Heart right ventricle (tissue), 16 donors: Measurements from ENCODE around the gene VAMP2. TPM values are rescaled to one million over a fixed set of nuclear protein-coding genes. Genes with fewer than 3 reads are reported as not detected.

Experiments
- ATAC-seq, 8 donors: fragments of 200-7000 bp; cut with Tn5 transposase; one replicate each; pipeline ENCODE4 v1.9.1; 2020; ENCODE audit warnings: mild to moderate bottlenecking in 8 of 8, moderate library complexity in 8 of 8, moderate number of reproducible peaks in 1 of 8
- DNase-seq, 2 donors: peaks; one replicate each; pipeline ENCODE4 v3.0.0-alpha.2; 2020
- H3K27ac ChIP-seq, 10 donors: fragments of 200-600 bp; sonication (generic) in 2 of 10; one replicate each; pipeline versions ENCODE4 v1.5.0 to v1.8.0; 2020 to 2022; ENCODE audit warnings: mild to moderate bottlenecking in 3 of 10
- H3K27me3 ChIP-seq, 7 donors: fragments of 200-600 bp; one replicate each; pipeline ENCODE4 v1.8.0; 2021 to 2022; ENCODE audit warnings: mild to moderate bottlenecking in 2 of 7
- H3K36me3 ChIP-seq, 9 donors: fragments of 200-600 bp; sonication (generic) in 1 of 9; one replicate each; pipeline versions ENCODE4 v1.5.0 to v1.8.0; 2020 to 2022; ENCODE audit warnings: mild to moderate bottlenecking in 2 of 9
- H3K4me1 ChIP-seq, 9 donors: fragments of 200-600 bp; sonication (generic) in 1 of 9; one replicate each; pipeline versions ENCODE4 v1.5.0 to v1.8.0; 2020 to 2022; ENCODE audit warnings: mild to moderate bottlenecking in 4 of 9
- H3K4me3 ChIP-seq, 10 donors: fragments of 200-600 bp; sonication (generic) in 2 of 10; one replicate each; pipeline versions ENCODE4 v1.5.0 to v1.8.0; 2020 to 2022; ENCODE audit warnings: mild to moderate bottlenecking in 7 of 10, moderate library complexity in 2 of 10
- H3K9me3 ChIP-seq, 11 donors: fragments of 200-600 bp in 10 of 11; sonication (generic) in 2 of 11; one replicate each; pipeline versions ENCODE4 v1.5.0 to v1.8.0; 2013 to 2022; ENCODE audit warnings: mild to moderate bottlenecking in 2 of 11, control low read depth in 1 of 11, moderate library complexity in 1 of 11
- WGBS, 2 donors: extraction: QIAGEN DNeasy Blood & Tissue Kit; methylation state at CpG; one replicate each; pipeline ENCODE4 v1.1.7; 2013; ENCODE audit warnings: inconsistent platforms in 1 of 2; 5-methylcytosine and 5-hydroxymethylcytosine counted together
- intact Hi-C, 10 donors: fragments of 100-400 bp; cut with DNase I; formaldehyde crosslinking; loops; one replicate each; pipeline versions ENCODE4 v1.11.1 to v1.14.2; 2022
- polyA plus RNA-seq, 2 donors: library from polyadenylated mRNA; stranded (reverse); fragments of 200-250 nt; gene quantifications; one replicate each; pipeline ENCODE4 v1.2.3, GENCODE V29; 2013
- total RNA-seq, 10 donors: library from RNA; stranded (reverse); fragmentation: NEBNext Ultra II Directional in 3 of 10; extraction: Animal tissue kit (Norgen Biotek cat#: 25700) in 3 of 10; gene quantifications; one replicate each; pipeline versions ENCODE4 v1.2.1 to v1.2.4, GENCODE V29; 2021 to 2023
- TF ChIP-seq, protein P1 (sequence below), 9 donors: fragments of 200-600 bp; sonication (generic) in 2 of 9; IDR thresholded peaks; one replicate each; pipeline versions ENCODE4 v1.5.0 to v1.8.0; 2021 to 2022; ENCODE audit warnings: antibody characterized with exemption in 9 of 9, mild to moderate bottlenecking in 5 of 9, moderate library complexity in 1 of 9
- donor health status: Arrhythmogenic right ventricular cardiomyopathy.
- donor health status: ischemic (EF 13 %, LVEDD 7.1; RV severe dilation, severe dysfunction).
- donor health status: healthy with polysubstance abuse.
- donor health status: DM: no; HTN: yes; CAD: no.
- donor health status: DM: no; HTN: no; CAD: no.
- donor health status: ischemic (EF 25% LVEDD 6.9; RV normal size, moderate dysfunction).
- donor health status: ischemic (EF 25% LVEDD 5.7; RV mildly dilated, moderate dysfunction).
- donor health status: healthy.
- donor health status: DM: yes; HTN: yes; CAD: no.
- donor health status: Ischemic cardiomyopathy.
- donor health status: ischemic (EF 35%, LVEDD 5.7; RV mildly dilated, moderate dysfunction).
- donor health status: nonischemic (EF 11% LVEDD 7.7; RV severe dilation, severe dysfunction).
- donor health status: DM: yes; HTN: yes; CAD: no.
- donor health status: PGD.
- donor health status: ischemic (EF 29% LVEDD 5.4; RV normal size, mild dysfunction).
- donor health status: nonischemic (EF 23%, LVEDD 6.1; RV moderate dilation, normal function).

VAMP2 gene
- total and polyA plus RNA-seq, 12 donors: 46.8 to 67.8 (median 59.9) TPM

DNA sequence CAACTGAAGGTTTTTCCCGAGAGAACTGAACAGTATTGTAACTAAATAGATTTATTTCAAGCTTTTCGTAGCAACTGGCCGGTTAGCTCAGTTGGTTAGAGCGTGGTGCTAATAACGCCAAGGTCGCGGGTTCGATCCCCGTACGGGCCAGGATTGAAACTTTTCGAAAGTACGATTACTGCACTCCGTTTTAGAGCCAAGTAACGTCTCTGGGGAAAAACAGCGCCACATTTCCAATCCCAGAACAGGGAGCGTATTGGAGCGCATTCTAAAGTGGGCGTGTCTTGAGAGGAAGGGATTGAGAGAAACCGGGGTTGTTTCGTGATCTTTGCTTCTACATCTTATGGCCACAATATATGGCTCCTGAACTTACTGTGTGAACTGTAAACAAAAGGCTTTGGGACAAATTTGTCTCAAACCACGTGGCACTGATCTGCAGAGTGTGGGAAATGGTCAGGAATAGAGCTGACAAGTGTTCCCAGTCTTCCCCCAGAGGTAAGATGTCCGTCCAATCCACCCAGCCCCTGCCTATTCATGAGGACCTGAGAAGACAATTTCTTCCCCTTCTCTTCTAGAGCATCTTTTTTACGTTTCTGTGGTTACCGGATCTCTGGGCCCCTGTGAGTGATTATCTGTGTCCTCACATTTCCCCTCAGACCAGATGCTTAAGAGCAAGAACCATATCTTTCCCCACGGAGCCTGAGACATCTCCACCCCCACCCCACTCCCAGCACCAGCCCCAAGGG, 24.9 kb upstream of the VAMP2 start:
- 1% methylated on average over 25 of the region's 25 CpGs for WGBS, 2 donors
- Histone ChIP-seq H3K27ac (peak overlapping the region; percentile 56 to 99 (median 93)), H3K9me3 (no peaks in the 10 kb centered on the region), H3K4me3 (peak overlapping the region in 9 of 10 donors; percentile 63 to 90 (median 83)), H3K36me3 (no peaks in the 10 kb centered on the region), H3K4me1 (peaks cover 8 to 61% (median 40%) of the 10 kb centered on the region in 9 donors), H3K27me3 (no peaks in the 10 kb centered on the region)
- DNase-seq (peak; percentile 90 to 96), ATAC-seq (peak; percentile 37 to 58 (median 44))
- intact Hi-C loops: loop anchor here (1.0 to 10.0 kb wide), 14 partner anchors 33 to 110 kb away; partner anchors contain the start of genes HES7 (in 4 of the 10), CTC1 (in 3 of the 10), PFAS (in 2 of the 10) and ALOXE3 (in 1 of the 10)
- TF ChIP-seq, protein P1, sequence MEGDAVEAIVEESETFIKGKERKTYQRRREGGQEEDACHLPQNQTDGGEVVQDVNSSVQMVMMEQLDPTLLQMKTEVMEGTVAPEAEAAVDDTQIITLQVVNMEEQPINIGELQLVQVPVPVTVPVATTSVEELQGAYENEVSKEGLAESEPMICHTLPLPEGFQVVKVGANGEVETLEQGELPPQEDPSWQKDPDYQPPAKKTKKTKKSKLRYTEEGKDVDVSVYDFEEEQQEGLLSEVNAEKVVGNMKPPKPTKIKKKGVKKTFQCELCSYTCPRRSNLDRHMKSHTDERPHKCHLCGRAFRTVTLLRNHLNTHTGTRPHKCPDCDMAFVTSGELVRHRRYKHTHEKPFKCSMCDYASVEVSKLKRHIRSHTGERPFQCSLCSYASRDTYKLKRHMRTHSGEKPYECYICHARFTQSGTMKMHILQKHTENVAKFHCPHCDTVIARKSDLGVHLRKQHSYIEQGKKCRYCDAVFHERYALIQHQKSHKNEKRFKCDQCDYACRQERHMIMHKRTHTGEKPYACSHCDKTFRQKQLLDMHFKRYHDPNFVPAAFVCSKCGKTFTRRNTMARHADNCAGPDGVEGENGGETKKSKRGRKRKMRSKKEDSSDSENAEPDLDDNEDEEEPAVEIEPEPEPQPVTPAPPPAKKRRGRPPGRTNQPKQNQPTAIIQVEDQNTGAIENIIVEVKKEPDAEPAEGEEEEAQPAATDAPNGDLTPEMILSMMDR (IDR thresholded peaks at IDR 0.05): no peak

DNA sequence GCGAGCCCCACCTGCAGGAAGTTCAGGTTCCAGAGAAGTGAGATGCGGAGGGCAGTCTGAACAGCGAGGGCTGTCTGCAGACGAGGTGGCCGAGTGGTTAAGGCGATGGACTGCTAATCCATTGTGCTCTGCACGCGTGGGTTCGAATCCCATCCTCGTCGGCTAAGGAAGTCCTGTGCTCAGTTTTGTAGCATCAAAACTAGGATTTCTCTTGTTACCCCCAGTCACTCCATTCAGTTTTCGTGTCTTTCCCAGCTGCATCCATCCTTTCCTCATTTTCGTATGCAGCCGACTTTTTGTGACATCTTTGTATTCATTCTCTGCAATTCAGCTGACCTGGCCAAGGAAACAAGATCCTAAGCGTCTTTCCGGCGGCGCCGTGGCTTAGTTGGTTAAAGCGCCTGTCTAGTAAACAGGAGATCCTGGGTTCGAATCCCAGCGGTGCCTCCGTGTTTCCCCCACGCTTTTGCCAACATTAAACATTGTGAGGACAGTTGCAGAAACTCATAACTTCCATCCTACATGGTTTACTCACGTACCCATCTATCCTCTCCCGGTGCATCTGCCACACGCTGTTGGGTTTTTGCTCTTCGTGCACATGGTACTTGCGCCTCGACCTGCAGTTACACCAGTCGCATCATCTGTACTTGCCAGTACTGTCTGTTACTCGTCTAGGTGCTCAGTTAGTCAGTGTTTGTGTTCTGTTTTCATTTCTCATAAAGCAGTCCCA, 24.2 kb upstream of the VAMP2 start:
- peaks cover 7 to 54% (median 33%) of the 10 kb centered on the region in 9 donors for H3K4me1 ChIP-seq
- ATAC-seq (peak; percentile 55 to 87 (median 78)), DNase-seq (peak; percentile 91 to 95)
- intact Hi-C loops: loop anchor here (1.0 to 10.0 kb wide), 14 partner anchors 32 to 110 kb away; partner anchors contain the start of genes HES7 (in 4 of the 10), CTC1 (in 3 of the 10), PFAS (in 2 of the 10) and ALOXE3 (in 1 of the 10)
- 0% methylated on average over 32 of the region's 32 CpGs for WGBS, 2 donors
- no peaks in the 10 kb centered on the region for H3K36me3 ChIP-seq
- H3K27me3 ChIP-seq: no peaks in the 10 kb centered on the region
- peak overlapping the region; percentile 81 to 99 (median 93) for H3K27ac ChIP-seq
- H3K4me3 ChIP-seq: peak overlapping the region; percentile 63 to 90 (median 78)
- TF ChIP-seq, protein P1 (IDR thresholded peaks at IDR 0.05): peak in 6 of 9 donors; percentile 17 to 69 (median 48)
- no peaks in the 10 kb centered on the region for H3K9me3 ChIP-seq

DNA sequence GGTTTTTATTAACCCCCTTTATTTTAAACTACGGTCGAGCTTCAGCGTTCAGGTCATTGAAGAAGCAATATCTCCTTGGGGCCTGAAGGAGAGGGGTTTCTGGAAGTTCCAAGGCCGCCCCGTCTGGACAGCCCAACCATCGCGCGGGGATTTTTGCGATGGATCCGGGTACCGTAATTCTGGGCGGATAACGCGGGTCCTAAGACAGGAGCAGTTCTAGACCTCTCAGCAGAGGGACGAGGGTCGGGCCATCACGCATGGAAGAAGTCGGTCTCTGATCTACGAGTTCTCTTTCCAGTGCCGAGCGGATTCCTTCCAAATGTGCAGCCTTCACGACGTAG, 23.7 kb upstream of the VAMP2 start:
- no peaks in the 10 kb centered on the region for H3K36me3 ChIP-seq
- DNase-seq: no peak
- ATAC-seq: no peak
- TF ChIP-seq, protein P1 (IDR thresholded peaks at IDR 0.05): peak in 1 of 9 donors; percentile 47
- WGBS, 2 donors: 1% methylated on average over 23 of the region's 23 CpGs
- no peaks in the 10 kb centered on the region for H3K27me3 ChIP-seq
- H3K4me3 ChIP-seq: peak overlapping the region; percentile 63 to 90 (median 78)
- no peaks in the 10 kb centered on the region for H3K9me3 ChIP-seq
- H3K27ac ChIP-seq: peak overlapping the region; percentile 81 to 99 (median 93)
- intact Hi-C loops: loop anchor here (1.0 to 10.0 kb wide), 12 partner anchors 32 to 111 kb away; partner anchors contain the start of genes HES7 (in 4 of the 10), CTC1 (in 2 of the 10), PFAS (in 2 of the 10) and ALOXE3 (in 1 of the 10)
- H3K4me1 ChIP-seq: peaks cover 7 to 49% (median 28%) of the 10 kb centered on the region in 9 donors
